ENCODE measurements around the gene MOB3A.

MOB3A gene

GRCh38 chr19:2056837-2057192, 39.3 kb downstream of the MOB3A start:
- Histone ChIP-seq H4K20me1 (ENCODE audit: insufficient read depth, low read length, poor library complexity, severe bottlenecking) (no peaks in the 10 kb centered on the region), H3K79me2 (ENCODE audit: insufficient read depth, low read length) (peaks cover 43% of the 10 kb centered on the region), H3K9ac (ENCODE audit: low read depth, low read length, poor library complexity, severe bottlenecking) (peak overlapping the region; percentile 68), H3K4me2 (ENCODE audit: low read depth, low read length, poor library complexity, severe bottlenecking) (peak overlapping the region; percentile 65), H3K9me2 (replicated peaks; ENCODE audit: low read depth, low read length) (no peaks in the 10 kb centered on the region), H3K4me1 (ENCODE audit: insufficient read depth, low read length, poor library complexity, severe bottlenecking) (peaks cover 57% of the 10 kb centered on the region), H3K27me3 (ENCODE audit: insufficient read depth, low read length, poor library complexity, severe bottlenecking) (no peaks in the 10 kb centered on the region), H3K9me3 (ENCODE audit: insufficient read depth, low read depth, low read length) (no peaks in the 10 kb centered on the region), H3K4me3 (ENCODE audit: low read length, poor library complexity, severe bottlenecking) (peak overlapping the region; percentile 63), H2AFZ (ENCODE audit: low read length) (no peak overlapping the region), H3F3A (ENCODE audit: low read depth) (no peaks in the 10 kb centered on the region), H3K36me3 (ENCODE audit: insufficient read depth, low read length) (no peaks in the 10 kb centered on the region)
- no peak for TF ChIP-seq CTCF (conservative IDR thresholded peaks at IDR 0.05; ENCODE audit: low read length)
- TF ChIP-seq EZH2phosphoT487 (IDR thresholded peaks at IDR 0.05; ENCODE audit: borderline replicate concordance), result no peak

GRCh38 chr19:2055931-2056836, 39.9 kb downstream of the MOB3A start:
- H3K9ac ChIP-seq (ENCODE audit: low read depth, low read length, poor library complexity, severe bottlenecking), result peak overlapping the region; percentile 71
- peaks cover 61% of the 10 kb centered on the region for H3K4me1 ChIP-seq (ENCODE audit: insufficient read depth, low read length, poor library complexity, severe bottlenecking)
- peak overlapping the region; percentile 69 for H3K4me2 ChIP-seq (ENCODE audit: low read depth, low read length, poor library complexity, severe bottlenecking)
- no peaks in the 10 kb centered on the region for H4K20me1 ChIP-seq (ENCODE audit: insufficient read depth, low read length, poor library complexity, severe bottlenecking)
- no peak for TF ChIP-seq EZH2phosphoT487 (IDR thresholded peaks at IDR 0.05; ENCODE audit: borderline replicate concordance)
- TF ChIP-seq CTCF (conservative IDR thresholded peaks at IDR 0.05; ENCODE audit: low read length), result peak; percentile 18; the same call in 1 of the 2 replicates
- peaks cover 43% of the 10 kb centered on the region for H3K79me2 ChIP-seq (ENCODE audit: insufficient read depth, low read length)
- peak overlapping the region; percentile 63 for H3K4me3 ChIP-seq (ENCODE audit: low read length, poor library complexity, severe bottlenecking)
- H3F3A ChIP-seq (ENCODE audit: low read depth), result no peaks in the 10 kb centered on the region
- H3K9me3 ChIP-seq (ENCODE audit: insufficient read depth, low read depth, low read length), result no peaks in the 10 kb centered on the region
- no peaks in the 10 kb centered on the region for H3K27me3 ChIP-seq (ENCODE audit: insufficient read depth, low read length, poor library complexity, severe bottlenecking)
- no peak overlapping the region for H2AFZ ChIP-seq (ENCODE audit: low read length)
- no peaks in the 10 kb centered on the region for H3K9me2 ChIP-seq (replicated peaks; ENCODE audit: low read depth, low read length)
- H3K36me3 ChIP-seq (ENCODE audit: insufficient read depth, low read length), result no peaks in the 10 kb centered on the region

GRCh38 chr19:2054763-2055162, 41.4 kb downstream of the MOB3A start:
- H3K4me1 ChIP-seq (ENCODE audit: insufficient read depth, low read length, poor library complexity, severe bottlenecking), result peaks cover 48% of the 10 kb centered on the region
- H3K9me3 ChIP-seq (ENCODE audit: insufficient read depth, low read depth, low read length), result no peaks in the 10 kb centered on the region
- no peak overlapping the region for H3K9ac ChIP-seq (ENCODE audit: low read depth, low read length, poor library complexity, severe bottlenecking)
- TF ChIP-seq EZH2phosphoT487 (IDR thresholded peaks at IDR 0.05; ENCODE audit: borderline replicate concordance), result no peak
- no peak for TF ChIP-seq CTCF (conservative IDR thresholded peaks at IDR 0.05; ENCODE audit: low read length)
- no peaks in the 10 kb centered on the region for H3K27me3 ChIP-seq (ENCODE audit: insufficient read depth, low read length, poor library complexity, severe bottlenecking)
- H2AFZ ChIP-seq (ENCODE audit: low read length), result no peak overlapping the region
- no peaks in the 10 kb centered on the region for H3K36me3 ChIP-seq (ENCODE audit: insufficient read depth, low read length)
- no peaks in the 10 kb centered on the region for H3K9me2 ChIP-seq (replicated peaks; ENCODE audit: low read depth, low read length)
- peaks cover 10% of the 10 kb centered on the region for H4K20me1 ChIP-seq (ENCODE audit: insufficient read depth, low read length, poor library complexity, severe bottlenecking)
- H3K4me3 ChIP-seq (ENCODE audit: low read length, poor library complexity, severe bottlenecking), result peak overlapping the region; percentile 48
- H3K79me2 ChIP-seq (ENCODE audit: insufficient read depth, low read length), result peaks cover 45% of the 10 kb centered on the region
- no peaks in the 10 kb centered on the region for H3F3A ChIP-seq (ENCODE audit: low read depth)
- peak overlapping the region; percentile 27 for H3K4me2 ChIP-seq (ENCODE audit: low read depth, low read length, poor library complexity, severe bottlenecking)

Data from Loucy (cell line).